HG03196 (cell line): ENCODE data around the gene XDH.

Experiments used
- ATAC-seq: cut with Tn5 transposase; IDR thresholded peaks from one replicate; pipeline ENCODE4 v1.9.1; 2021; ENCODE audit not compliant: unreplicated experiment

Gene XDH

DNA sequence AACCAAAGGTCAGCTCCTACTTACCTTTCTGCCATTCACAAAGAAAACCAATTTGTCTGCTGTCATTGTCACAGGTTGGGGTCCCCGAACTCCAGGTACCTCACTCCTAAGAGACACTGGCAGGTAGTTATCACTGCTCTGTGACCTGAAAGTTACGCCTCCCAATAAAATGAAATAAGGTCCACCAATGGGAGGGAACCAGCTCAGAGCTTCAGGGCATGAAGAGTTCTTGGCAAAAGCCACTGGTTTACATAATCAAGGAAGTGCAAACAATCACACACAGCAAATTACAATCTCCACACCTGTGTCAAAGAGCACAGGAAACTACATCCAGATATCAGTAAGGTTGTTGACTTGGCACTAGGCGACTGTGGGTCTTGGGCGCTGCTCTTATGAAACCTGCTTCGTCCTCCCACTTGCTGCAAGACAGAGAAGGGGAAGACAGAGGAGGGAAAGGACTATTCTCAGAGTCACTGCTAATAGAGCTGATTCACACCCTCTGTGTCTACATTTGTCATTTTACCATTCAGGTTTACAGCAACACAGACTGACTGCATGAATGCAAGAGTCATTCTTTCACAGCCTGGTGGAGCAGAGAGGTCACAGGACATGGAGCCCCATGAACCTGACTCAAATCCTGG is at the start of gene XDH:
Gene XDH (minus strand): TSS at position 142 of the 641 bp plus-strand sequence. CDS start 76 bp downstream, at position 66.
- no peak for ATAC-seq

DNA sequence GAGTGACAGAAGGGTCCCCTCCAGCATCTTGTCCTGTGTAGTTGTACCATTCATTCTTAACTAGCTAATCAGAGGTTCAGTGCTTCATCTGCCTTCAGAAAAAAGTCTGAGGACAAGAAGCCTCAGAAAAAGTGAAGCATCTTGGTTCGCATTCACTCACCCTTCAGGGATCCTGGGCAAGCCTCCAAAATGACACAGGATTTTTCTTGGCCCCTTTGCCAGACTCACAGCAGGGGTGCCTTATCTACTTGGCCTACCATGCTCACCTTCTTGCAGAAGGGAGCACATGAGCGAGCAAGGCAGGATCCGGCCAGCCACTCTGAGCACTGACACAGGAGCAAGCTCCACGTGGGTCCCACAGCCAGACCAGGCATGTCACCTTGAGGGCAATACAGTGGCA is 43.1 kb upstream of the XDH start:
- ATAC-seq = no peak

DNA sequence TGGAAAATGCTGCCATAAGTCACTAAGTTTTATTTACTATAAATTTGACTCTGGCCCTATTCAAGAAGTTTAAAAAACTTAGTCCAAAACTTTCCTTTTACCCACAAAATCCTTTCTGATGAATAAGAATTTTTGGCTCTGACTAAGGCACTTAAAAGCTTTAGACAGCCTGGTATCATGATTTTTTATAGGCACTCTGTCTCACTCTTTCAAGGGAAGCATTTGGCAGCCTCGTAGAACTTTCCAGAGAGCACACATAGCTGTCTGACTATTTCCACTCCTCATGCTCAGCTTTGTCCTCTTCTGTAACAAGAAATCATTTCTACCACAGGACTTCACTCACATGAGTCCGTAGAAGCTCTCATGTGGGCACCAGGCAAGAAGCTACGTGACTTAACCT is 32.3 kb upstream of the XDH start:
- ATAC-seq = no peak

DNA sequence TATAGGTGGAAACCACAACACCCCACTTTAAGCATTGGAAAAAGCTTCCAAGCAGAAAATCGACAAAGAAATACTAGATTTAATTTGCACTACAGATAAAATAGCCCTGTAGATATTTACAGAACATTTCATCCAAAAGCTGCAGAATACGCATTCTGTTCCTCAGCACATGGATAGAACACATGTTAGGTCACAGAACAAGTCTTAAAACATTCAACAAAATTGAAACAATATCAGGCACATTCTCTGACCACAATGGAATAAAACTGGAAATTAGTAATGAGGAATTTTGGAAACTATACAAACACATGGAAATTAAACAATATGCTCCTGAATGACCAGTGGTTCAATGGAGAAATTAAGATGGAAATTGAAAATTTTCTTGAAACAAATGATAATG is 27.8 kb upstream of the XDH start:
- no peak for ATAC-seq

DNA sequence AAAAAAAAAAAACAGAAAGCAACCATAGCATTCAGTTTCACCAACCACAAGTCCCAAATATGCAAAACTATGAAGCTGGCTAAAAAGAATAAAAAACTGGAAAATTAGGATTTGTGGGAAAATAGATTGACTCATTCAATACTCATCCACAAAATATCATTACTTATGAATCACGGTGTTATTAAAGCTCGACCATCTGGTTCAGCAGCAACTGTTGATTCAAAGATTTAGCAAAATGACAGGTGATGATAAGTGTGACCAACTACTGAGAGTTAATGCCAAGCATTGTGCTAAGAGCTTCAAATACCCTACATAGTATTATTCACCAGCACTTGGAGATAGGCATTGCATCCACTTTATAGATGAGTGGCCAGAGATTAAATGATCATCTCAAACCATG is 26.2 kb upstream of the XDH start:
- ATAC-seq = no peak

DNA sequence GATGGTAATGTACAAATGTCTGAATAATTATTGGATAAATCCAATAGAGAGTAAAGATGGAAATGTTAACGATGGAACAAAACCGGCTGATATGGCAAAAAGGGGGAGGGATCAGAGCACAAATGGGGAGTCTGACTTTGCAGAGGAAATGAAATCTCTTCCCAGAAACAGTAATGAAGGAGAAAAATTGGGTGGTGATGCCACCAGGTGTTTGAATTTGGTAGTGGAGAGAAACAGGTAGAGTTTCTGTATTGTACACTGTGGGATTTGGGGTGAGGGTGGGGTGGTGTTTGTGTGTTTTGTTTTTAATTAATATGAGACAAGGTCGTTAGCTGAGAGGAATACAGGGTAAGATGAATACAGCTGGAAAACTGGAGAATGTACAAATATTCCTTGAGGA is 20.4 kb upstream of the XDH start:
- no peak for ATAC-seq

DNA sequence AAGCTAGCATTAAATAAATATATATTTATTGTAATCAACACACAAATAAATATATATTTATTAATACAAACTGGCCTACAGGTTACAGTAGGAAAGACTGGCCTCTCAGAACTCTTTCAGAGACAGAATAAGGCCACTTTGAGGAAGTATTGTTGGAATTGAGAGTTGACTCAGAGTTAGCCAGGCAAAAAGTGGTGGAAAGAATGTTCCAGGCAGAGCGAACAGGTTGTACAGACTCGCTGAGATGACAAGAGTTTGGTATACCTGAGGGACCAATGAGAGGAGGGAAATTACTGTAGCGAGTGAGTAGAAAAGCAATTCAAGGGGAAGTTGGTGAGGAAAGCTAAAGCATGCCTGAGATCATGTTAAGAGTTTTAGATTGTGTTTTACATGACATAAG is 19.0 kb upstream of the XDH start:
- ATAC-seq = no peak

DNA sequence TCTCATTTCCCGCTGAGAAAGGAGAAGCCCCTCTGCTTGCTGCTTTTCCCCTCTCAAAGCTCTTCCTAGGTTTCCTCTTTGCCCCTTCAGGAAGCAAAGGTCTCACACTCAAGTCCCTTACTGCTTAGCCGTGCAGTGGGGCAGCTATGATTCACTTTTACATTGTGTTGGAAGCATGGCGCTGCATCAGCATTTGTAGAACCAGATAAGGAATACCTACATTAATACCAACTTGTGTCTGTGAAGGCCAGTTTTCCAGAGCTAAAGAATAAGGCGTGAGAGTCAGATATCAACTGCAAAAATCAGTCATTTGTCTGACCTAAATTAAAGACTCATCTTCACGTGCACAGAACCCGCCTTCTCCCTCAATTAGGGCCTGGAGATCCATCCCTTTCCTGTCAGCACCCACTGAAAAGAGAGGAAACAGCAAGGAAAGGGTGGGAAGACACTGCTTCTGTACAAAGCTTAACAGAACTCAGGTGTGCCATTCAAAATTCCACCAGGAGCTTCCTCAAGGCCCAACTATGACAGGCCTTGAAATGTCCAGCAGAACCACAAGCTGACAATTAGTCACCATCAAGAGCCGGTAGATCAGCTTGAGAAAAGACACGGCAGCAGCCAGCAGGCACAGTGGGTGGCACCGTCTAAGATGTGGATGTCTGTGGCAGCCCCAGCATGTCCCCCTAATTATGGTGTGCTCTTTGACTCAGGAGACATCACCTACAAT is 16.1 kb upstream of the XDH start:
- no peak for ATAC-seq

DNA sequence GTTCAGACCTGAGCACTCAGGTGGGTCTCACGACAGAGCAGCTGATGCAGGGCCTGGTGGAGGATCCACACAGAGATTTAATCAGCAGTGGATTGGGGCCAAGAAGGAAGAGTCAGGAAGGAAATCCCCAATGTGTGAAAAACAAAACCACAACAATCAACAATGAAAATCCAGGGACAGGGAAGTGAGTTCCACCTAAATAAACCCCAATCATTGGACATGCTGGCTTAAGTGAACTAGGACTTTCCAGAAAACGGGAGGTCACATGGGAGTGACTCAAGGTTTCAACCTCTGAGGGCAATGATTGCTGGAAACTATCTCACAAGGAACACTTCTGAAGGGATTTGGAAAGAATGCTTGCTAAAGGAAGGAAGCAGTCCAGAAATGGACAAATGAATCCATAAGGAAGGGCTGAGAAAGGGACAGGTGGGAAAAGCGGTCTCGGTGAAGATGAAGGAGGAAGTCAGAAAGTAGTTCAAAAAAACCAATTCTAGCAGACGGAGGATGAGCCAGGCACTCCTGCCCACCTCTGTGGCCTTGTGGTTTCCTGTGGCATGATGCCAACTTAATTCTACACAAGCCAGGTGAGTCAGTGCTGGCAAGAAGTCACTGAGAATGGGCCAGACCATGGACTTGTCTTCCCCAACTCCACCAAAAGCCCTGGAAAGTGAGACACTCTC is 15.4 kb upstream of the XDH start:
- ATAC-seq = no peak

DNA sequence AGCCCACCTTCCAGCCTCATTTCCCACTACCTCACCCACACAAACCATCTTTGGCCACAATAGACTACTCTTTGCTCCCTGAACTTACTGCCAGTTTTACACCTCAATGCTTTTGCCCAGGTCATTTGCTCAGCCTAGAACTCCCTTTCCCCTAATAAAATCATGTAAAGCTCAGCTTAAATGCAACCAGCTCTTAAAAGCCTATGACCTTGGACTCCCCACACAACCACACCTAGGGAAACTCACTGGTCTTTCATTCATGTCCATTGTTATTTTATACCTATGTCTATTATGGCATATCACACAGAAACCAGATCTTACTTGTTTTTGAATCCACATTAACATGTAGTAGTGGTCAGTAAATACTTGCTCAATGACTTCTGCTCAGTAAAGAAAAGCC is 14.5 kb upstream of the XDH start:
- no peak for ATAC-seq

DNA sequence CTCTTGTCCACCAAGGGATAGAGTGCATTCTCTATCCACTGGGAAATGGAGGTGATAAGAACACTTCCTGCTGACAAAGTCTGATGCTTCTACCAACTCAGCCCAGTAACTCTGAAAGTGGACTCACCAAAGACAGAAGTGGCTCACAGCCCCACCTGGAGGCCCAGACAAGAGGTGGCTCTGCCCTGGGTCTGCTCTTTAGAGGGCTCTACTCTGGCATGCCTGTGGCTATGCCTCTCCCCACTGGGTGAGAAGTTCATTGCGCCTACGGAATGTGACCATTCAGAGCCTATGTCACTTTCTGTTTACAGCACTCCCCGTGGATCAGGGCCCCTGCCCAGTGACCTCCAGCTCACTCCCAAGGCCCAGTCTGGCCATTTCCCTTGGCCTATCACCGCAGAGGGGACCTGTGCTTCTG is 13.5 kb upstream of the XDH start:
- no peak for ATAC-seq

DNA sequence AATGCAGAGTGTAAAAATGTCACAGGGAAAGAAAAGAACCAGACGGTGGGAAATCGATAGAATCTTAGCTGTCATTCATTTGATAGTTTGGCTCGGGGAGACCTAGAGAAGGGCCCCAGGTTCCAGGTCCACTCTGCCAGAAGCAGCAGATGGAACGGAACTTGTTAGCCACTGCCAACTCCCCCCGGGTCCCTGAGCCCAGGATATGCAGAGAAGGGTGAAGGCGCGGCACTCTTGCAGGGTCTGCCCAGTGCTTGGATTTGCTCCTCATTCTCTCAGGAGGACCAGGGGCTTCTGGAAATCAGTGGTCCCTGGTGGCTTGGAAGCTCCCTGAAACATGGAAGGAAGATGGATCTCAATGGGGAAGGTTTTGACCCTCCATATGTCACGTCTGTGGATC is 11.6 kb upstream of the XDH start:
- no peak for ATAC-seq

DNA sequence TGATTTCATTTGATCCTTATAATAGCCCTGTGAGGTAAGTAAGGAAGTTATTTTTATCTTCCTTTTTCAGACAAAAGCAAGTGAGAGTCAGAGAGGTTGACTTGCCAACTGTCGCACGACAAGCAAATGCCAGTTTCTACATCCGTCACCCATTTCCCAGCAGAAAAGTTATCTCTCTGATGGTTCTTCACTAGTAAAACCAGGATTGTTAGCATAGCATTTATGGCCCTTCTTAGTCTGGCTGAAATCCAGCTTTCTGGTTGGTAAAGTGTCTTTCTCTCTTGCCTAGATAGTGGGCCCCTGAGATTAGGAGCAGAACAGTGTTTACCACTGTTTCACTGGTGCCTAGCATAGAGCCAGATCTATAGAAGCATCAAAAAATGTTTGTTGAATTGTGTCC is 7.1 kb upstream of the XDH start:
- ATAC-seq = no peak

DNA sequence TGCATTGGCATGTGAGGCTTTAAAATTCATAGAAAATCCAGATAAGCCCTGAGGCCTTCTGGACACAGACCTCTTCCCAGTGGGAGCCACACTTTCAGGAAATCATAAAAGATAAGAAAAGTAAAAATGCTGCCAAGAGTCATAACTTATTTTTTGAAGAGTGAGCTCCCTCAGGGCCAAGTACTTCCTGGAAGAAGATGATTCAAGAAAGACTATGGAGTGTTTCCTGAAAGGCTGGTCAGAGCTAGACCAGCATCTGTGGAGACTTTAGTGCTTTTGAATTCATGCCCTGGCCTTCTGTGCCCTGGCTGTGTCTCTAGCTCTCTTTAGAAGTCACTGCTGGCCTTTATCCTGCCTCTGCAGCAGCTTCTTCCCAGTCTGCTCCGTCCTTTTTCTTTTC is 6.4 kb upstream of the XDH start:
- ATAC-seq = no peak

DNA sequence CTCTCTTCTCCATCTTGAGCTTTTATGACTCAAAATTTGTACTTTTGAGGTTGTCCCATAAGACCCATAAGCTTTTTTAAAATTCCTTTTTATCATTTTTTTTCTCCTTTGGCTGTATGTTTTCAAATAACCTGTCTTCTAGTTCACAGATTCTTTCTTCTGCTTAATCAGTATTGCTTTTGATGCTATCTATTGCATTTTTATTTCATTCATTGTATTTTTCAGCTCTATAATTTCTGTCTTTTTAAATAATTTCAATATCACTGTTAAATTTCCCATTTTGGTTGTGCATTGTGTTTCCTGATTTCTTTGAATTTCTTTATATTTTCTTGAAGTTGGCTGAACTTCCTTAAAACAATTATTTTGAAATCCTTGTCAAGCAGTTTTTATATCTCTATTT is 4.8 kb upstream of the XDH start:
- ATAC-seq = no peak

DNA sequence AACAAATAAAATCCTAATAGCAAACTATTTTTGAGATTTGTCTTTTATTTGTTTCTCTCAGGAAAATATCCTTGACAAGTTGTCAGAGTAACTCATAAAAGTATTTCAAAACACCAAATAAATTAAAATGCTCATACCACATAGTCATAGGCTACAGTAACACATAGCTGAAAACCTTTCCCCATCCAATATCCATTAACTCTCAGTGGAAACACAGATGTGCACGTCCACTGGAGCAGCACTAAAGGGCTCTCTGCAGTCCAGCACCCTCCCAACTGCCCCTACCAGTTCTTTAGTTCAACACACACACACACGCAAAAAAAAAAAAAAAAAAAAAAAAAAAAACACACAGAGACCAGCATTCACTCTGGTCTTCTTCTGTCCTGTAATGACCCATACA is 879 bp upstream of the XDH start:
- ATAC-seq = no peak

DNA sequence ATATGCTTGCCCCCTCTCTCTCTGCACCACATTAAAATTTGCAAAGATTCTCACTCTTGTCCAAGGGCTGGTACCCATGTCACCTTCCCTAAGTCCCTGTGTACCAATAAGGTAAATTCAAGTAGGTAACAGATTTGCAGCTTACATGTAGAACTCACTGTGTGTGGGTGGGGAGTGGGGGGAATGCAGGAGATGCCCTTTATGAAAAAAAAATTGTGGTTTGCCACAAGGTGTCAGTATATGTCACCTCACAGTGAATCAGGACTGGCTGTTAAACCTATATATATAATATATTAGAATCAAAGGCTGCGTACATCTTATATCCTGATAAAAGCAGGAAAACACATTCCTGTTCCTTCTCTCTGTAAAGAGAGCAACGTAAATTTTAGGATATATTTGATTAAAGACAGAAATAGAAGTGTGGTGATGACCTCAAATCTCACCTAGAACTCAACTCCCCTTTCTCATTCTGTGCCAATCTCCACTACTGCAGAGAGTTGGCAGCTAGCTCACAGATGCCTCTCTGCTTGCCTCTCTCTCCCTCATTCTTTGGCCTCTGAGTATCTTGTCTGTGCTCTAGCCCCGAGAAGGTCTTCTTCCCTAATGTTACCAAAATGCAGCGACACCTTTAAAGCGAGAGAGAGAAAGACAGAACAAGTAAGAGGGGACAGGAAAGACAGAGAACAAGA is 536 bp downstream of the XDH start:
- no peak for ATAC-seq

DNA sequence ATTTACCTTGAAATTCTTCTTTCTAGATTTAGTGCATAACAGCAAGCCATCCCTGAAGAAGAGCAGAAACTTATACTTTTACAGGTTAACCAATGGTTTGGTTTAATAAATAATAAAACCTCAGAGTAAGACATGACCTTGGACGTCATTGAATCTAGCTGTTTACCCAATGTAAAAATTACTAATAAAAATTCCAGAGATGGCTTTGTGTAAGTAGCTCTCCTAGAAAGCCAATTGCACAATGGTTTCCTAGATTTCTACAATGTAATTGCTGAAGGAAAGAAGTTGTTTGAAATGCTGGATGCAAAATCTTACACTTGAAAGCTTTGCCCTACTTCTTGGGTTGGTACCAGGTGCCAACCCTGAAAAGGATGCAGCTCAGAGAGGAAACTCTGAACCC is 1.5 kb downstream of the XDH start:
- ATAC-seq = no peak

DNA sequence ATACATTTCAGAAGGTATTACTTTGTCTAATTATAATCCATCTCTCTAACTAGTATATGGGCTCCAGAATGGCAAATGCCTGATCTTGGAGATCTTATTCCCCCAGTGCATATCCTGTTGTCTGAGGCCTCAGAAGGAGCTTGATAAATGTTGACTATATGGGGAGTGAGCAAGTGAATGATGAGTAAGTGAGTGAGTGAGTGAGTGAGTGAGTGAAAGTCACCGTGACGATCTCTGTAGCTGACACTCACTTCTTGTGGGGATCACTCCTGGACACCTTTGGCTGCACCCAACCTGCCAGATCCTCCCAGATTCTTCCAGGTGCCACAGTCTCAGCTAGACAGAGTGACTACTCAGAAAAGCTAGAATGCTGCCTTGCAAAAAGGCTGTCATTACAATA is 2.8 kb downstream of the XDH start:
- no peak for ATAC-seq

DNA sequence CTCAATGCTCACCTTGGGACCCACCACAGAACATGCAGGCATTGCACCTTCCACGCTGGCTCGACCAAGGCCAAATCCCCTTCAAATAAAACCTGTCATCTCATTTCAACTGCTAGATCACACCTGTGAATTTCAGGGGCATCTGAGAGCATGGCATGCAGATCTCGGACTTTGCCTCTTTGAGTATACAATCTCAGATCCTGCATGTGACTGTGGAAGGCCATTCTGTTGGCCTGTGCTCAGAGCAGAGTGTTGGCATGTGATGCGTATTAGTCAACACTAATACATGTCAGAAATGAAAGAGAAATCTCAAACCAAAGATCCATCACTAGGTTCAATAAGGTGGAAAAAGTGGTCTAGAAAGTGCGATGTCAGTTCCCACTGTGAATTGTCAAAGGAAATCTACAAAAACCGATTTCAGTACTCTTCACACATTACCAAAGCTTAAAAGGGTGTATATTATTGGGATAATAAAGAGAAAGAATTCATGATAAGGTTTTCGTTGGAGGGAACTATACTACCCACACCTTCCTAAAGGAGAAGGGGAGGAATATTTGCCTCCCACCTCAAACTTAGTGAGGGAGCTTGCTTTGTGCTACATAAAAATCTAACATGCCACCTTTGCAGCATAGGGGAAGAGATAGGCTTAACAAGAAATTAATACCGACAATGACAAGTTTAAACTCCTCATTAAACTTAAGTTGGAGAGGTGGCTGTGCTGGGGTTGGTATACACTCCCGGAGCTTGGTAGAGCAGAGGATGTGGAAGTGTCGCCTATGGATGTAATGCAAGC is 7.8 kb downstream of the XDH start:
- ATAC-seq = no peak

DNA sequence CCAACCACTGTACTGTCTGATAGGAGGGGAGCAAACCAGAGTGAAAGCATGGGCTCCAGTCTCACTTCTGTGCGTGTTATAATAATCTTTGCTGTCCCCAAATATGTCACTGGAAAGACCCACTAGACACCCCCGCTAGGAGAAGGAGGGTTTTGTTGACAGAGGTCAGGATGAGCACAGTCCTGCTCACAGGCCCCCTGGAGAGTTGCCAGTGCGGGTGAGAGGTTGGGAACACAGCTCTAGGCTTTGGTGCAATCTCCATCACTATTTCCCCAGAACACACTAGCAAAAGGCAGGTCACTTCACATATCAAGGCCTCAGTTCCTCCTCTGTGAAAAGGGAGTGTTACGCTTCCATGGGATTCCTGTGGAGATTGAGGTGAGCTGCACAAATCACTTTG is 9.7 kb downstream of the XDH start:
- no peak for ATAC-seq
